C1 segment of cervical spinal cord (tissue), 14 donors: Measurements from ENCODE around the gene SPTBN2.
A peak's percentile ranks its signal among the peaks of the same experiment; 100 is the strongest.

Source experiments
- DNase-seq, 14 donors: peaks; one replicate each; lab custom pipeline; 2025; lab: John Stamatoyannopoulos, UW

The SPTBN2 gene

DNA sequence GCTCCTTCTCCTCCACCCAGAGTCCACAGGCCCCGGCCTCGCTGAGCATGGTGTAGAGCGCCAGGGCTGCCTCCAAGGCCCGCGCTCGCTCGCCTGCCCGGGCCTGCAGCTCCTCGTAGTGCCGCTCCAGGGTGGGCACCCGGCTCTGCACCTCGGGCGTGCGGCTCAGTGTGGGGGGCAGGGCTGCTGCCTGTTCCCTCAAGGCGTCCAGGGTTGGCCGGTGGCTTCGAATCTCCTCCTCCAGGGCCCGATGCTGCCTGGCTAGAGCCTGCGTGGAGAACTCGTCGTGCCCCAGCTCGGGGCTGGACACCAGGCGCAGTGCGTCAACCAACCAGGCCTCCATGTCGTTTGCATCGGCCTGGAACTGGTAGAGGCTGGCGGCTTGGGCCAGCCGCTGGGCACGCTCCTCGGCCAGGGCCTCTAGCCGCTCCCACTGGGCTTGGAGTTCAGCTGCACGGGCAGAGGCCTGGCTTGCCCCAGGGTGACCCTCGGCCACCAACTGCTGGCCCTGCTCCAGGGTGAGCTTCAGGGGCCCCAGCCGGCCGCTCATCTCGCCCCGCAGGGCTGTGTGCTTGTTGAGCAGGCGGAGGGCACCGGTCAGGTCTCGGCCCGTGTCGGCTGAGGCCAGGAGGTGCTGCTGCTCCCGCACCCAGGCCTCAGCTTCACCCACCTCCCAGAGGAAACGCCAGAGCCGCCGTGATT, 24.2 kb downstream of the SPTBN2 start:
- DNase-seq, result no peak

DNA sequence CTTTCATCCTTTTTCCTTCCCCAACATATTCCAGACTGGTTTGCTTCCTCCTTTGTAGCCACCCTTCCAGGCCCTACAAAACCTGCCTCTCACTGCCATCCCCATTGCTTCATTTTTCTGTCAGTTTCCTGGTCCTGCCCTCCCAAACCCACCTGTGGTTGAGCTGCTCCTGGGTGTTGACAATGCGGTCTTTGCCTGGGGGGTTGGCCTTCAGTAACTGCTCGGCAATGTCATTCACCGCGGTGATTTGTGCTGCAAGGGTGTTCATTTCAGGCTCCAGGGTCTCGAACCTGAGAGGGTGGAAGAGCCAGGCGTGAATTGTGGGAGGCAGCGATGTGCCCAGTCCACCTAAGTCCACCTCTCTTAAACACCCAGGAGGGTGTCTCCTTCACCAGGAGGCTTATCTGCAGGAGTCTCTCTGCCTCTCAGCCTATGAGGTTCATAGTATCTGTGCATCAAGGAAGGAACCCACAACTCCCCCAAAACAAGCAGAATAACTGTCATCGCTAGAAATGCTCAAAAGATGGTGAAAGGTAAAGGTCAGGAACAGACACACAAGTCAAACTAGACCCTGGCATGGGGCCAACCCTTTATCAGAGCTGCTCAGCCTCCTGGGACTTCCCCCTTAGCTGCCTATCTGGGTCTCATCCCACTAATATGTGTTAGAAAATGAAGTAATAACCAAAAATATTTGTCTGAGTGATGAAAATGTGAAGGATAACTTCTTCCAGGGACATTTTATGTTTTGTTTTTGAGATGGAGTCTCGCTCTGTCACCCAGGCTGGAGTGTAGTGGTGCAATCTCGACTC, 27.4 kb downstream of the SPTBN2 start:
- DNase-seq, result no peak

DNA sequence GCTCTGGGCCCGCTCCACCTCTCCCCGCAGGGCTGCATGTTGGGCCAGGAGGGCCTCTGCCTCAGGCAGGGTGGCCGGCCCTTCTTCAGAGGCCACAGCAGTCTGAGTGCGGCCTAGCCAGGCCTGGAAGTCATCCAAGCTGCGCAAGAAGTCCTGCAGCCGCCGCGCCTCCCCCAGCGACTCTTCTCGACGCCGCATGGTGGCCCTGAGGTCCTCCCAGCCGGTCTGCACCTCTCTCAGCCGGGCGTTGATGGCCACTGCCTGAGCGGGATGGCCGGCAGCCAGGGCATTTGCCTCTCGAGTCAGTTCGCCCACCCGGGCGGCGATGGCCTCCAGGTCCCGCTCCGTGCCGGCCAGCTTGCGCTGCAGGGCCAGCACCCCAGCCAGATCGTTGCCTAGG, 28.3 kb downstream of the SPTBN2 start:
- DNase-seq, result no peak

DNA sequence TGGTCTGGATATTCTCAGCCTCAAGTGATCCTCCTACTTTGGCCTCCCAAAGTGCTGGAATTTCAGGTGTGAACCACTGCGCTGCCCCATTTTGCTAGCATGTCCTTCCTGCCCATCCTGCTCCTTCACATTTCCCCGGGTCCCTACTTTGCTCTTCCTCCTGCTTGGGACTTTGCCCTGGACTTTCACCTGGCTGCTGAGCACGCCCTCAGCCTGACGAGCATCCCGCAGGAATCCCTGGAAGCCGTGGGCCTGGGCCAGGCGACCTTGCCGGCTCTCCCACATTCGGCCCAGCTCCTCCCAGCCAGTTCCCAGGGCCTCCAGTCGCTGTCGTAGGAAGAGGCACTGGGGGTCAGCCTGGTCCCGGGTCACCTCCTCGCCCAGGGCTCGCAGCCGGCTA, 28.7 kb downstream of the SPTBN2 start:
- DNase-seq, result no peak

DNA sequence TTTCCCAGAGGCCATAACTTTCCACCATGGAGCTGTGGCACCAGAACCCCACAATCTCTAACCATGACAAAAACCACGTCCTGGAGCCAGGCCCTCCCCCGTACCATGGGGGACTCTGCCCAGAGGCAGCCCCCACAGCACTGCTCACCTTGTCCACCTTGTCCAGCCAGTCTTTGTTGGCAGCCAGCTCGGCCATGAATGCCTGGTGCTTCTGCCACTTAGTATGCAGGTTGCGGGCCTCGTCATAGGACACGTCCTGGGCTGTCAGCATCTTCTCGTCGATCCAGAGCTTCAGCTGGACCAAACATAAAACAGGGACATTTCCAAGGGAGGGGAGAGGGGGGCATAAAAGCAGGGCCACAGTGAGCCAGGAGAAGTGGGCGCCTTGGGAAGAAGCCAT, 30.5 kb downstream of the SPTBN2 start:
- DNase-seq, result no peak

DNA sequence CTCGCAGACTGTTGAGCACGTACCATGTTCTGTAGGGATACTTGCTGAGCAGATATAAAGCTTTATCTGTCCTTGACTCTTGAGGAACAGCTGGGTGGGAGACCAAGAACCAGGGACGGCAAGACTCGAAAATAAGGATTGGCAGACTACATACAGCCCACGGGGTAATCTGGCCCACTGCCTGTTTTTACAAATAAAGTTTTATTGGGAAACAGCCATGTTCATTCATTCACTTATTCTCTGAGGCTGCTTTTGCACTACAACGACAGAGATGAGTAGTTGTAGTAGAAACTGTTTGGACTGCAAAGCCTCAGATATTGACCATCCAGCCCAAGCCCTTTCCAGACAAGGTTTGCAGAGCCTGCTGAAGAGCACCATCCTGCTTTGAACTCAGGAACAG, 31.0 kb downstream of the SPTBN2 start:
- DNase-seq, result no peak

DNA sequence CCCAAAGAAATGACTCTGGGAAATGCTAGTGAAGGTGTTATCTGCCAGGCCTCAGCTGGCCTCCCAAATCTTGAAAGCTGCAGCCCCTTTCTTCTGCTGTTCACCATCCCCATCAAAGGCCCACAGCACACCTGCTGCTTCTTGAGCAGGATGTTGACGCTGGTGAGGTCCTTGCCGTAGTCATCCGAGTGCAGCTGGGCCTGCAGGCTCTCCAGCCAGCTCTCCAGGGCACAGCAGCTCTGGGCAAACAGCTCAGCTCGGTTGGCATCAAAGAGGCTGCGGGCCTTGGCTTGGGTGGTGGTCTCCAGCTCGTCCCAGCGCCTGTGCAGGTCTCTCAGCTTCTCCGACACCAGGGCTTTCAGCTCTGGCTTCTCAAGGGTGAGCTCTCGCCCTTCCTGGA, 32.9 kb downstream of the SPTBN2 start:
- no peak for DNase-seq

DNA sequence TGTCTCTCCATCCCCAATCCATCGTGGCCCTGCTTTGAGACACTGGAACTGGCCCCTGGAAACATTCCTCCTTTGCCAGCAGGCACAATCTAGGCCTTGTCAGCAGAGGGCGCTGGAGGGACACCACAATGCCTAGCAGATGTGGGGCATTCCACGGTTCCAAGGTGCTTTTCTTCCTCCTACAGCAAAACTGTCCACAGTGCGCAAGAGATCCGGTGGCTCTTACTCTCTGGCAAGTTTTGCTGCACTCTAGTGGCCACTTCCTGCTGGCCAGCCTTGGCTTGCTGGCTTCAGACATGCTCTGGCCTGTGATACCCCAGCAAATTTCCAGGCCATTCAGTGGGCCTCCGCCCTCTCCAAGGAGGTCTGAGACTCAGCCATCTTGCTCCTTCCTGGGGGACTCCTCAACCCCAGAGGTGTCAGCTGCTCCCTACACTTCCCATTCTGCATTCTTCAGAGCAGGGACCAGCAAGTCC, 34.2 kb downstream of the SPTBN2 start:
- DNase-seq, result peak in 13 of 14 donors; percentile 11 to 76 (median 57)

DNA sequence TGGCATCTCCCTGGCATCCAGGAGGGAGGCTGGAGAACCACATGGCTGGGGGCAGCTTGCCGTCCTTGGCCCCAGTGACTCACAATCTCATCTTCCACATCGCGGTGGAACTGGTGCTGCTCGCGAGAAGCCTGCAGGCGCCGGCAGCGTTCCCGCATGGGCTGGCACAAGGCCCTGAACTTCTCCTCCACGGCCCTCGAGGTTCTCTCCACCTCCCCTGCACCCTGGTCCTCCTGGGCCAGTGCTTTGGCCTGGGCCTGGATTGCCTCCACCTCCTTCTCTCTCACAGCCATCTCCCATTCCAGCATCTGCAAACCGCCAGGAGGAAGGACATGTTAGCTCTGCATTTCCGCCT, 35.0 kb downstream of the SPTBN2 start:
- DNase-seq, result peak in 1 of 14 donors; percentile 46

DNA sequence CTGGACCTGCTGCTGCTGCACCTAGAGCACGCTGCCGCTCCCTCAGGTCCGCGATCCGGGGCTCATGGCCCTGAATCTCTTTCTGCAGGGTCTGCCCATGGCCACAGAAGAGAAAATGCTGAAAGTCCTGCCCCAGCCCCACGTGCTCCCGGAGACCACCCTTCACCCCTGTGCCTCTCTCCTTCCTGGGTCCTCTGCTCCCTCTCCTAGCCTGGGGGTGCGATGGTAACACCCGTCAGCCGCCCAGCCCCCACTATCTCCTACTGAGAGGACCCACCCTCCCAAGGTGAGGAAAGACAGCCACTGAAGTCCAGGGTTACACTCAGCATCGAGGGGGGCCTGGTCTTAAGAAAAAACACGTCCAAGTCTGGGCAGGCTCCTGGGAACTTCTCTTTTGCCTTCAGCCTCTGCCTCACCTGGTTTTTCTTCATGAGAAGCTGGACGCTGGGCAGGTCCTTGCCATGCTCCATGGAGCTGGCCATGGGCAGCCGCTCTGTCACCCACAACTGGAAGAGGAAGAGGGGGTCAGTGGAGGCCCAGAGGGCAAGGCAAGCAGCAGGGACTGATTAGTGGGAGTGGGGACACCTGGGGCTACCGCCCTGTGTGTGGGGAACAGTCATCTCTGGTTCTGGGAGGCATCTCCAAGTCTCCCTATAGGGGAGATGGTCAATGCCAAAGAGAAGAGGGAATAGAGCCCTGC, 35.5 kb downstream of the SPTBN2 start:
- DNase-seq, result no peak

DNA sequence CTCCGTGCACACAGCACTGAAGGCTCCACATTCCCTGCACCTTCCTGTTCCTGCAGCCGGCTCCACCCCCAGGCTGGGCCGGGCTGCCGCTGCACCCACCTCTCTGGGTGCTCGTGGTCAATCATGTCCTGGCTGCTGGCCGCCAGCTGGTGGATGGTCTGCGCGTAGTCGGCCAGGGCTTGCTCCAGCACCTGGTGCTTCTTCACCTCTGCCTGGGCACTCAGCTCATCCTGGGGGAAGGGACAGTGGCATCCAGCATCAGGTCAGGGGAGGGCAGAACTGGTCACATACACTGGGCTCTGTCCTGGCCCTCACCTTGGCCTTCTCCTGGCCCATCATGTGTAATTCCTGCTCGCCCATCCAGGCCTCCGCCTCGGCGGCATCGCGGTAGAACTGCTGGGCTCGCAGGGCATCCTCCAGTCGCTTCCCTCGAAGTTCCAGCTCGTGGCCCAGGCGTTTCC, 36.1 kb downstream of the SPTBN2 start:
- no peak for DNase-seq

DNA sequence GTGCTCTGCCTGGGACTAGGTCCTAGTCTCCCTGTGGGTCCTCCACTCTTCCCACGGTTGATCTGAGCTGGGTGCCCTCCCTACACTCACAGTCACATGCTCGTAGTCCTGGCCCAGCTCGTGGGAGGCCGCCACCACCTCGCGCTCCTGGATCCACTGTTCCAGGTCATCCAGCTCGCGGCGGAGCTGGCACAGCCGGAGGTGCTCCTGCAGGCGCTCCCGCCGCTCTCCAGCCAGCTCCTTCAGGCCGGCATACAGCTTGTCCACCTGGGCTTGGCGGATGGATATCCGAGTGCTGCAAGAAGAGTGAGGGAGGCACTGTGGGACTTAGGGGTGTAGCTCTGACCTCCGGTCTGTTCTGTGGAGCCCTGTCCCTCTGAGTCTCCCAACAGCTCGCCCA, 36.6 kb downstream of the SPTBN2 start:
- DNase-seq, result peak in 1 of 14 donors; percentile 31

DNA sequence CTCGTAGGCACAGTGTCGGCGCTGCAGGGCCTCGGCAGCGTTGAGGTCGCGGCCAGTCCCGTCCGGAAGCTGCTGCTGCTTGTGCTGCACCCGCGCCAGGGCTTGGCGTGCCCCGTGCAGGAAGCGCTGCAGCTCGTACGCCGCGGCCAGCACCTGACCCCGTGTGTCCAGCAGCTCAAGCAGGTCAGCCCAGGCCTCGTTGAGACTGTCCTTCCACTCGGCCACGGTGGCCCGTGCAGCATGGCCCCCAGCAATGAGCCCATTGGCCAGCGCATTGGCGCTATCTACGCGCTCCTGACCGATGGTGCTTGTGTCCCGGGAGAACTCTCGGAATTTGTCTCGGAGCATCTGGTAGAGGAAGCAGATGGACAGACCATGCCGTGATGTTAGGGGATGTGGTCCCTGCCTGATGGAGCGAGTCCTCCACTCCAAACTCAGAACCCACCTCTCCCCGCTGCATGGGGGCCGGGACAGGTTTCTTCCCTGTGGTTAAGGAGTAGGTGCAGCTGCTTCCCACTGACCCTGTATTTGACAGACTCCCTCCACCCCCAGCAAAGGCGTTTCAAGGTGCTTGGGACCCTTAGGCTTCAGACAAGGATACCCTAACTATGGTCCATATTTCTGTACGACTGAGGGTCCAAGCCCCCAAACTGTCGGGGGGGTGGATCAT, 37.6 kb downstream of the SPTBN2 start:
- no peak for DNase-seq

DNA sequence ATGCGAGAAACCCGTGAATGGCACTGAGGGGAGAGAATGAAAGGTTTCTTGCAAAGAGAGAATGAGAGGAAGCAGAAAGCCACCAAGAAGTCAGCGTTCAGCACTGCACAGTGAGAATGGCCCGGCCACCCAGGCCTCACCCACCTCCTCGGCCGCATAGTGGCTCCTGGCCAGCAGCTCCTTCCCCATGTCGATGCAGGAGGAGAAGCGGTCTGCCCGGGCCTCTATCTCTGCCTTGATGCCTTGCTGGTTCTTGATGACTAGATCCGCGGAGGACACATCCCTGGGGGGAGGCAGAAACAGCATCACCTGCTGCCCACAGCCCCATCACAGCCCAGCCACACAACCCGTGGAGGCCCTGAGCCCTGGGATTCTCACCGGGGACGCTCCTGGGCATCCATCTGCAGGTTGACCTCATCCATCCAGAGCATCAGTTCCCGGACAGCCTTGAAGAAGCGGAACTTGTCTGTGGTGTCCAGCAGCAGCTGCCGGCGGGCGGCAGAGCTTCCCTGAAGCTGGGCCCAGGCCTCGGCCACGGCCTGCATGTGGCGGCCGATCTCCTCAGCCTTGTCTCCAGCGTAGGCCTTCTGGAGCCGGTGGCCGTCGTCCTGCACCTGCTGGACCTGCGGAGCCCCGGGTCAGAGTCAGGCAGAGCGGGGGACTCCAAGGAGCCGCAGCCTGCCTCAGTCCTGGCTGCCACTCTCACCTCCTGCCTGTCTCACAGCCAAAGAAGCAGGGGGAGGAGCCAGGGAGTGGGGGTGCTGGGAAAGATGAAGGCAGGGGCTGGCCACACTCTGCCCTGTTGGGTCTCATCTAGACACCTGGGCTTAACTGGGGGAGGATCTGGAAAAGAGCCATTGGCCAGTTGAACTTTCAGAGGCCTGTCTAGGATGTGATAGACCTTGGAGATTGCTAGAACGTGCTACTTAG, 39.1 kb downstream of the SPTBN2 start:
- peak in 1 of 14 donors; percentile 28 for DNase-seq

DNA sequence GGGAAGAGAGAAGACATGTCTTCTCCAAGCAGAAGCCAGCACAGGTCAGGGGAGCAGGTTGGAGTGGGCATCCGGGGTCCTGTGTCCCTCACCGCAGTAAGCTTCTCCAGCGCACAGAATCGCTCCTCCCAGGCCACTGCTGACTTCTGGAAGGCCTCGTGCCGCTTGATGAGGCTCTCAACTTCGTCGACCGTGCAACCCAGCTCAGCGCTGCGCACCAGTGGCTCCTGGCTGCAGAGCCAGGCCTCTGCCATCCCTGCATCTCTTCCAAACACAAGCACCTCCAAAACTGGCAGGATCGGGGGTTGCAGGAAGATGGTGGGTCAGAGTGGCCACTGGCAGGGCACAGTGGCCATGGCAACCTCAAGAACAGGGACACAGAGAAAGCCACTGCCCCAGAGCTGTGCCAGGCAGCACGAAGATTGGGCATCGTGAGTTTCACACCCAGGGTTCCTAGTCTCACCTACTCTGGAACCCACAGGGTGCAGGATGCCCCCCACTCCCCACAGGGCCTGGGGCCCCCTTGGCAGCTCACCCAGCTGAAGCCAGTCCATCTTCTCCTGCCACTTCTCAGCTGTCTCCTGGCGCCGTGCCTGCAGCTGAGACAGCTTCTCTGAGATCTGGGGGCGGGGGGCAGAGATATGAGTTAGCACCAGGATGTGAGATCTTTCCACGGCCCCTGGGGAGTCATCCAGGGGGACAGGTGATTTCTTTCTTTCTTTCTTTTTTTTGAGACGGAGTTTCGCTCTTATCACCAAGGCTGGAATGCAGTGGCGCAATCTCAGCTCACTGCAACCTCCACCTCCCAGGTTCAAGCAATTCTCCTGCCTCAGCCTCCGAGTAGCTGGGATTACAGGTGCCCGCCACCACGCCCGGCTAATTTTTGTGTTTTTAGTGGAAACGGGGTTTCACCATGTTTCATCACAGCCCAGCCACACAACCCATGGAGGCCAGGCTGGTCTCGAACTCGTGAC, 40.2 kb downstream of the SPTBN2 start:
- DNase-seq, result no peak

DNA sequence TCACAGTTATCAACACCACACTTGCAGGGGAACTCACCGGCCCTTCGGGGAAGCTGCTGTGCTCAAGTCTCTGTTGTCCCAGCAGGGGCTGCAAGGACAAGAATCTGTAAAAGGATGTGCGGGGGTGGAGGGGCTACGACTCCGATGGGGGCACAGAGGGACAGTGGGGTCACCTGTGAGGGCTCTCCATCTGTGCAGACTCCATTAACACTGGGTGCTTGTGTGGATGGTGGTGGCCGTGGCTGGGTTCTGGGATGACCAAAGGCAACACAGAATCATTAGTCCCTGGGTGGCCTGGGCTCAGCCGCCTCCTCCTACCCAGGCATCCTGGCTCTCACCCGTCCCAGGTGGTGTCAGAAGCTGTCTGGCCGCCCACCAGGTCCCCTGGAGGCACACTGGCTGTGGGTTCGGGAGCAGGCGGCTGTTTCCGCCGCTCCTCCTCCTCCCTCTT, 41.2 kb downstream of the SPTBN2 start:
- peak in 1 of 14 donors; percentile 54 for DNase-seq

DNA sequence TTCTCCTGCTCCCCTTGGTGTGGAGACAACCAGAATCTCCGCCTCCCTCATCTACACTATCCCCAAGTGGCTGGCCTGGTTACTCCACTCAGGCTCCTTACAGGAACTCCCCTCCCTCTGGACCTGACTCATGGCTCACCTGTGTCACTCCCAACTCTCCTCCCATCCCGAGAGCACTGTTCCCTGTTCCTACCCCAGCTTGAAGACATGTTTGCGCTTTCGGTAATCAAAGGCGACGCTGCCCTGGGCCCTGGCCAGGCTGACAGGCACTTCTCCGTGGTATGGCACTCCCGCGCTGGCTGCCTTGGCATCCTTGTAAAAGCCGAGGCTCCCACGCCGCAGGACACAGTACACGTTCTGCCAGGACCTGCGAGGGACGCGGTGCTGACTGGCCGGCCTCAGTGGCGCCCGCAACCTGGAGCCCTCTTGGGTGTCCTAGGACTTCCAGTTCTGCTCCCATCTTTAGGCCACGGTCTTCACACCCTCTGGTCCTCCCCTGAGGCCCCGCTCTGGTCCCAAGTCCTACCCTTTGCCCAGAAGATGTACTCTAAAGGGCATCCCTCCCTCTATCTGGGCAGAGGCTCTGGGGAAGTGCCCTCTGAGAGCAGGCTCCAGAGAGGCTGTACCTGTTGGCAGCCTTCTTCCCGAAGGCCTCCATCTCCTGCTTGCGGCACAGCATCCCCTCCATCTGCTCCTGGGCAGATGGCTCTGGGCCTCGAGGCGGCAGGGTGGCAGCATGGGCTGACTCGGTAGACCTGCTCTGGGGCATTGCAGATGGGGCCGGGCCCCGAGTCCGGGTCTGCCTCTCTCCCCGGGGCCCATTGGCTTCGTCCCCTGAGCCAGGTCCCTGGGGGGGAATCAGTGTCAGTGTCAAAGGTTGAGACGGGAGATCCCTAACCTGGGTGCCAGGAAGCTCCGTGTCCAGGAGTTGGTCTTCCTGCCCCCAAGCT, 41.9 kb downstream of the SPTBN2 start:
- peak in 1 of 14 donors; percentile 86 for DNase-seq

DNA sequence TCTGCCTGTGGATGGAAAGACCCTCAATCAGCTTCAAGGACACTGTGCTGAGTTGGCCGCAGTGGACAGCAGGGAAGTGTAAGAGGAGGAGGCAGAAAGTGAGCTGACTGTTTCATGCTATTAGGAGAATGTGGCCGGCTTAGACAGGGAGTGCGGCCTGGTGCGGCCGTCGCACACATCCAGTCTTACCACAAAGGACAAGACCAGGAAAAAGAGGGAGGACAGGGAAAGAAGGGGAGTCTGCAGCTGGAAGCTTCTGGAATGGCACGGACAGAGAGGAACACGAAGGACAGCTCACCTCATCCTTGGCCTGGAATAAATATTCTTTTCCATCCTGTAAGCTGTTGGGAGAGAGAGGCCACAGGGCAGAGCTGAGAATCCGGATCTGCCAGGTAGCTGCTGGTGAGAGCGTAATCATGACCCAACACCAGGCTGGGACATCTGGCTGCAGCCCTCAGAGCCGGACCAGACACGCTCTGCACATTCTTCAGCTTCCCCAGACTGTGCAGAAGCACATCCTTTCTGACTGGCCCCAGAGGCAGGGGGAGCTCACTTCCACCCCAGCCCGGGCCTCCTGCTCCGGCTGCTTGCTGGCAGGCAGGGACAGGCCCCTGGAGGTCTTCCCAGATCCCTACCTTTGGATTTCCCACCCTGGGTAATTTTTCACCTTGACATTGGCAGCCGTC, 42.8 kb downstream of the SPTBN2 start:
- no peak for DNase-seq
